Panc1 (cell line): ENCODE data around the gene KRT84.

ENCODE experiments used
- POLR2AphosphoS5 ChIP-seq: IDR thresholded peaks from 2 replicates; pipeline ENCODE4 v1.6.1; 2012; ENCODE audit warnings: mild to moderate bottlenecking, low read depth, low read length, moderate library complexity
- SIN3A ChIP-seq: IDR thresholded peaks from 2 replicates; pipeline ENCODE4 v1.6.1; 2012; ENCODE audit warnings: low read depth, mild to moderate bottlenecking, low read length, moderate library complexity, borderline replicate concordance; ENCODE audit not compliant: insufficient read depth
- TF ChIP-seq, protein P1 (sequence below), 2 experiments: IDR thresholded peaks; 2 replicates each; pipeline ENCODE4 v1.6.1; 2011 to 2012; ENCODE audit warnings: low read depth in 2 of 2, control low read depth in 1 of 2, low read length in 1 of 2, mild to moderate bottlenecking in 1 of 2, moderate library complexity in 1 of 2; ENCODE audit not compliant: insufficient read depth in 1 of 2
- TF ChIP-seq, protein P2 (sequence below): fragments of 450-650 bp; IDR thresholded peaks from 2 replicates; pipeline ENCODE4 v1.5.1; 2017; ENCODE audit warnings: mild to moderate bottlenecking

- TF ChIP-seq, protein P1, sequence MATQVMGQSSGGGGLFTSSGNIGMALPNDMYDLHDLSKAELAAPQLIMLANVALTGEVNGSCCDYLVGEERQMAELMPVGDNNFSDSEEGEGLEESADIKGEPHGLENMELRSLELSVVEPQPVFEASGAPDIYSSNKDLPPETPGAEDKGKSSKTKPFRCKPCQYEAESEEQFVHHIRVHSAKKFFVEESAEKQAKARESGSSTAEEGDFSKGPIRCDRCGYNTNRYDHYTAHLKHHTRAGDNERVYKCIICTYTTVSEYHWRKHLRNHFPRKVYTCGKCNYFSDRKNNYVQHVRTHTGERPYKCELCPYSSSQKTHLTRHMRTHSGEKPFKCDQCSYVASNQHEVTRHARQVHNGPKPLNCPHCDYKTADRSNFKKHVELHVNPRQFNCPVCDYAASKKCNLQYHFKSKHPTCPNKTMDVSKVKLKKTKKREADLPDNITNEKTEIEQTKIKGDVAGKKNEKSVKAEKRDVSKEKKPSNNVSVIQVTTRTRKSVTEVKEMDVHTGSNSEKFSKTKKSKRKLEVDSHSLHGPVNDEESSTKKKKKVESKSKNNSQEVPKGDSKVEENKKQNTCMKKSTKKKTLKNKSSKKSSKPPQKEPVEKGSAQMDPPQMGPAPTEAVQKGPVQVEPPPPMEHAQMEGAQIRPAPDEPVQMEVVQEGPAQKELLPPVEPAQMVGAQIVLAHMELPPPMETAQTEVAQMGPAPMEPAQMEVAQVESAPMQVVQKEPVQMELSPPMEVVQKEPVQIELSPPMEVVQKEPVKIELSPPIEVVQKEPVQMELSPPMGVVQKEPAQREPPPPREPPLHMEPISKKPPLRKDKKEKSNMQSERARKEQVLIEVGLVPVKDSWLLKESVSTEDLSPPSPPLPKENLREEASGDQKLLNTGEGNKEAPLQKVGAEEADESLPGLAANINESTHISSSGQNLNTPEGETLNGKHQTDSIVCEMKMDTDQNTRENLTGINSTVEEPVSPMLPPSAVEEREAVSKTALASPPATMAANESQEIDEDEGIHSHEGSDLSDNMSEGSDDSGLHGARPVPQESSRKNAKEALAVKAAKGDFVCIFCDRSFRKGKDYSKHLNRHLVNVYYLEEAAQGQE (IDR thresholded peaks at IDR 0.05; ENCODE audit: insufficient read depth in 1 of 2, low read depth in 2 of 2, low read length in 1 of 2): no peak
- TF ChIP-seq, protein P2, sequence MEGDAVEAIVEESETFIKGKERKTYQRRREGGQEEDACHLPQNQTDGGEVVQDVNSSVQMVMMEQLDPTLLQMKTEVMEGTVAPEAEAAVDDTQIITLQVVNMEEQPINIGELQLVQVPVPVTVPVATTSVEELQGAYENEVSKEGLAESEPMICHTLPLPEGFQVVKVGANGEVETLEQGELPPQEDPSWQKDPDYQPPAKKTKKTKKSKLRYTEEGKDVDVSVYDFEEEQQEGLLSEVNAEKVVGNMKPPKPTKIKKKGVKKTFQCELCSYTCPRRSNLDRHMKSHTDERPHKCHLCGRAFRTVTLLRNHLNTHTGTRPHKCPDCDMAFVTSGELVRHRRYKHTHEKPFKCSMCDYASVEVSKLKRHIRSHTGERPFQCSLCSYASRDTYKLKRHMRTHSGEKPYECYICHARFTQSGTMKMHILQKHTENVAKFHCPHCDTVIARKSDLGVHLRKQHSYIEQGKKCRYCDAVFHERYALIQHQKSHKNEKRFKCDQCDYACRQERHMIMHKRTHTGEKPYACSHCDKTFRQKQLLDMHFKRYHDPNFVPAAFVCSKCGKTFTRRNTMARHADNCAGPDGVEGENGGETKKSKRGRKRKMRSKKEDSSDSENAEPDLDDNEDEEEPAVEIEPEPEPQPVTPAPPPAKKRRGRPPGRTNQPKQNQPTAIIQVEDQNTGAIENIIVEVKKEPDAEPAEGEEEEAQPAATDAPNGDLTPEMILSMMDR: peak; percentile 68; the same call in 1 of the 2 replicates
- no peak for TF ChIP-seq SIN3A
- no peak for TF ChIP-seq POLR2AphosphoS5
These were observed 23.2 kb downstream of the KRT84 start for GRCh38 chr12:52362118-52362726.
